RCC 7860 (cell line): ENCODE measurements around the gene ZFHX3.

ENCODE experiments used
- DNase-seq: peaks from one replicate; pipeline ENCODE4 v3.0.0-alpha.2; 2015; ENCODE audit warnings: low spot score
- FAIRE-seq: peaks from 2 replicates; lab custom pipeline; 2012; peaks lifted over from hg19 to GRCh38; lab: Jason Lieb, UNC

The ZFHX3 gene

GRCh38 chr16:72983241-72983640, 64.7 kb downstream of the ZFHX3 start:
- DNase-seq (no peak), FAIRE-seq (no peak)

GRCh38 chr16:72979974-72980373, 68.0 kb downstream of the ZFHX3 start:
- FAIRE-seq = no peak
- DNase-seq = no peak

- FAIRE-seq = no peak
- DNase-seq = no peak
Observed at GRCh38 chr16:72978212-72978611, 69.7 kb downstream of the ZFHX3 start.

GRCh38 chr16:72977127-72977526, 70.8 kb downstream of the ZFHX3 start:
- no peak for FAIRE-seq

GRCh38 chr16:72976438-72977064, 71.4 kb downstream of the ZFHX3 start:
- DNase-seq (no peak), FAIRE-seq (no peak)

More at GRCh38 chr16:72977127-72977526, 70.8 kb downstream of the ZFHX3 start:
- no peak for DNase-seq

- no peak for FAIRE-seq
Observed at GRCh38 chr16:72975809-72976437, 72.0 kb downstream of the ZFHX3 start.

GRCh38 chr16:72974142-72974769, 73.7 kb downstream of the ZFHX3 start:
- DNase-seq (no peak), FAIRE-seq (no peak)

More at GRCh38 chr16:72975809-72976437, 72.0 kb downstream of the ZFHX3 start:
- no peak for DNase-seq

GRCh38 chr16:72972878-72973571, 74.9 kb downstream of the ZFHX3 start:
- no peak for FAIRE-seq
- no peak for DNase-seq

- DNase-seq (no peak), FAIRE-seq (no peak)
Observed at GRCh38 chr16:72971370-72971769, 76.6 kb downstream of the ZFHX3 start.

GRCh38 chr16:72970656-72971055, 77.3 kb downstream of the ZFHX3 start:
- FAIRE-seq (no peak), DNase-seq (no peak)

GRCh38 chr16:72969812-72970211, 78.1 kb downstream of the ZFHX3 start:
- DNase-seq (no peak), FAIRE-seq (no peak)

GRCh38 chr16:72969146-72969545, 78.8 kb downstream of the ZFHX3 start:
- no peak for FAIRE-seq
- DNase-seq = no peak

GRCh38 chr16:72967941-72968340, 80.0 kb downstream of the ZFHX3 start:
- FAIRE-seq (no peak), DNase-seq (no peak)

- DNase-seq = no peak
- FAIRE-seq = no peak
Observed at GRCh38 chr16:72963533-72964315, 84.2 kb downstream of the ZFHX3 start.

GRCh38 chr16:72962347-72962746, 85.6 kb downstream of the ZFHX3 start:
- FAIRE-seq (no peak), DNase-seq (no peak)

- DNase-seq = no peak
- no peak for FAIRE-seq
Observed at GRCh38 chr16:72961863-72962262, 86.1 kb downstream of the ZFHX3 start.

- FAIRE-seq (no peak), DNase-seq (no peak)
Observed at GRCh38 chr16:72961115-72961832, 86.7 kb downstream of the ZFHX3 start.

GRCh38 chr16:72960101-72960500, 87.8 kb downstream of the ZFHX3 start:
- FAIRE-seq (no peak), DNase-seq (no peak)

- no peak for DNase-seq
- no peak for FAIRE-seq
Observed at GRCh38 chr16:72959301-72959996, 88.5 kb downstream of the ZFHX3 start.
